GM21786 (cell line): ENCODE measurements around the gene SEPTIN5.

Experiments used
- ATAC-seq: cut with Tn5 transposase; IDR thresholded peaks from one replicate; pipeline ENCODE4 v1.9.1; 2021; ENCODE audit not compliant: unreplicated experiment

SEPTIN5 gene

GRCh38 chr22:19731361-19732135, 17.2 kb downstream of the SEPTIN5 start:
- ATAC-seq, result no peak

DNA sequence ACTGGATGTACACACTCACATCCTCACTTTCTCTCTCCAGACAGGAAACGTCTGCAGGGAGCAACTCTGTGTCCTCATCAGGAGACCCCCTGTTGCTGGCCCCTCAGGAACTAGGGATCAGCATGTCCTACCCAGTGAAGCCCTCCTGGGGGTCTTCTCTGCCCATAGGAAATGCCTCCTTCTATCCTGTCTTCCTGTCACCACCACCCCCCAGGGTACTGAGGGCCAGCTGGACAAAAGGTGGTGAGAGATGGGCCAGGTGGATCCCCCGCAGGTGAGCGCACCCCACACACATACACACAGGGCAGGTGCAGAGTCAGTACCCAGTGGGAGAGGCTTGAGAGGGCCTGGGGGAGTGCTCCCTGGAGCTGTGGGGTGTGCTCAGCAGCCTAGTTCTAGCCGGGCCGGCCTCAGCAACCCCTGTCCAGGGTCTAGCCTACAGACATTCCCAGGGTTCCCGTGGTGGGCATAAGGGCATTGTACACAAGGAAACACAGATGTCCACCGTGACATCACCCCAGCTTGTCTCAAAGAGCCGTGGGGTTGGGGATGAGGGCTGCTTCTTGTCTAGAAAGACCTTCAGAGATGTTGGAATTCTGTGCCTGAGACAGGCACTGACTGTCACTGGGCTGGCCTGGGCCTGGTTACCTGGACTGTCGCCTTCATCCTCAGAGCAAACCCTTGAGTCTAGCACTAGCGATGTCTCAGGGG, 18.3 kb downstream of the SEPTIN5 start:
- no peak for ATAC-seq

GRCh38 chr22:19733755-19734154, 19.5 kb downstream of the SEPTIN5 start:
- ATAC-seq, result no peak

- no peak for ATAC-seq
These were observed 19.9 kb downstream of the SEPTIN5 start for GRCh38 chr22:19734163-19734562.

- ATAC-seq, result no peak
These were observed 20.6 kb downstream of the SEPTIN5 start for GRCh38 chr22:19734837-19735382.

DNA sequence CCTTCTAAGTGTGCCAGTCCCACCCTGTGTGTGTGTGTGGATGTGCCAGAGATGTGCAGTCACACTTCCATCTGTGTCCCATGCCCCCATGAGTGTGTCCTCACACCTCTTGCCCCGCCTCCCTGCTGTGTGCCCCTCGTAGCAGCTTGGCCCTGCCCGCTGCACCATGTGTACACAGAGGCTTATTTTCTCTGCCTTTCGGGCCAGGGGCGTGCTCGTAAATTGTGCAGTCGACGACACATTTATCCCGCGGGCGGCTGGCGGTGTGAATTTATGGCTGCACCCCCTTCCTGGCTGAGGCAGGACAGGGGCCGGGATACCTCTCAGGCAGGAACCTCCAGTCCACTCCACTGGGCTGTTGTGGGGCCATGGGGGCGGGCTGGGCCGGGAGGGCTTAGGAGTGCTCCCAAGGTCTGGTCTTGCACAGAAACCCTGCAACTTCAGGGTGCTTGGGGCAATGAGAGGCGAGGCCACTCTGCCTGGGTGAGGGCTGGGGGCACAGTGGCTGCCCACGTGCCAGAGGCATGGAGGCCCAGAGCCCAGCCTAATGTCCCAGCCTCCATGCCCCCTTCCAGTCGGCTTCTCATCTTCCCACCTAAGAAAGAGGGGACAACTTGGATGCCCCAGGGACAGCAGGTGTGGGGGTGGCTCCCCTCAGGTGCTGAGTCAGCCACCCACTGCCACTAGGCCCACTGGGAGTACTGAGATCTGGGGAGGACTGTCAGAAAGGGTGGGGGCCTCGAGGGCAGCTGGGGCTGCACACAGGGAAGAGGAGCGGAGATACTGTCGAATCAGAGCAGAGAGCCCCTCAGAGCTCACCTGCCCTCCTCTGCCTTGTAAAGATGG, 21.6 kb downstream of the SEPTIN5 start:
- no peak for ATAC-seq

GRCh38 chr22:19737846-19738663, 23.8 kb downstream of the SEPTIN5 start:
- no peak for ATAC-seq

- ATAC-seq, result no peak
These were observed 24.6 kb downstream of the SEPTIN5 start for GRCh38 chr22:19738664-19739447.

GRCh38 chr22:19739448-19739895, 25.2 kb downstream of the SEPTIN5 start:
- ATAC-seq, result no peak

DNA sequence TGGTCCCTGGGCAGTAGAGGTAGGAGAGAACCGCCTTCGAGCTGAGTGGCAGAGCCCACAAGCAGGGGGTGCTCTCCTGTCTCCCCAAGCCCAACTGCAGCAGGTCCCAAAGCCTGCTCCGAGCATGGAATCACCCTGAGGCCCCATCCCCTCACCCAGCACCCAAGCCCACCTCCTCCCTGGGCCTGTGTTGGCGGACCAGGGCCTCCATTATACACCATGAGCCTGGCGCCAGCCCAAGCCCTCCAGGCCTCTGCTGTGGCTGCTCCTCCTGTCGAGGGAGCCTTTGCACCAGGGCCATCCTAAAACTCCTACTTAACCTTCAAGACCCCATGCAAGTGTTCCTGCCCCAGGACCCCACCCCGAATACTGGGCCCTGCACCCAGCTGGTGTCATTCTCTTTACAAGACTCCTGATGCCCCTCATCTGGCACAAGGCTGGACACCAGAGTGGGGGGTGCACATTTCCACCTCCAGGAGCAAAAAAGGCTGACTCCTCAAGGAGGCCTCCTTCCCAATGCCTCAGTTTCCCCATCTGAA, 25.7 kb downstream of the SEPTIN5 start:
- ATAC-seq, result no peak

- ATAC-seq, result no peak
These were observed 26.3 kb downstream of the SEPTIN5 start for GRCh38 chr22:19740586-19740985.

DNA sequence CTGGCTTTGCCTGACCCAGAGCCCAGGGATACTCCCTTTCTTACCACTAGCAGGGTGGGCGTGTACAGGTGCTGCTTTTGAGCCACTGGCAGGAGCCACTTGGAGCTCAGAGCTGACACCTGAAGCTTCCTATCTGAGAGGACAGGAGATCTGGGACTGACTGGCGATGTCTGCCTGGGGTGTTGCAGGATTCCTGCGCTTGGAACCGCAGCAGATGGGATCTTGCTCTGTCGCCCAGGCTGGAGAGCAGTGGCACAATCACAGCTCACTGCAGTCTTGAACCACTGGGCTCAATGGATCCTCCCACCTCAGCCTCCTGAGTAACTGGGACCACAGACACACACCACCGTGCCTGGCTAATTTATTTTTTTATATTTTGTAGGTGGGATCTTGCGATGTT, 26.8 kb downstream of the SEPTIN5 start:
- no peak for ATAC-seq

DNA sequence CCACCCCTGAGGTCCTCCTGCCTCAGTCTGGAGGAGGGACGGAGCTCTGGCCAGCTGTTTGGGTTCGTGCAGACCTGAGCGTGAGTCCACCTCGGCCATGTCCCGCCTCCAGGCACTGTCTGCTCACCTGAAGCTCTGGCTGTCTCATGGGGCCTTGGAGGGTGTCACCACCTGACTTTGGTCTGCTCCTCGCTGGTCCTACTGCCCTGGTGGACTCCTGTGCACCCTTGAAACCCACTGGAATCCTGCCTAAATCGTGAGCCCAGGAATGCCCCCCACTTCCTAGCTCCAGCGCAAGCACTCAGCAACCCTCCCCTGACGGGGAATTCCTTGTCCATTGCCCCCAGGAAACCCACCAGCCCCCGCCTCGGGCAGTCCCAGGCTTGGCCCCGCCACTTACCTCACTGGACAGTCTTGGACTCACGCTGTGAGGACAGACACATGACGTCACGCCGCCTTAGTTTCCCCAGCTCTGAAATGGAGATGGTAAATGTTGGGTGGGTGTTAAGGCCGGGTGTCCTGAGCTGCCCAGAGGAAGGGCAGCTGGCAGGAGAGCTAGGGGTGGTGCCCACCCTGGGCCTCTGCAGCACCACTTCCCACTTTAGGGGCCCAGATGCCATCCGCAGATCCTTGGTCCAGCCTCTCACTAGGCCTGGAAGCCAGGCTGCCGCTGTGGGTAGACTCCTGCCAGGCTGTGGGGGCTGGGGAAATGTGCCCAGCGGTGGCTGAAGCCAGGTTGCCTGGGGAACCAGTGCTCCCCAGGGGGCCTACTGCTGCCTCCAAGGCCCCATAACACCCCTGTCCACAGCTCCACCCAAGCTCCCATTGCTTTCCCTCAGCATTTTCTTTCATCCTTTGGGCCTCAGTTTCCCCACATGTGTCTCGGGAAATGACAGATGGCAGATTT, 28.1 kb downstream of the SEPTIN5 start:
- ATAC-seq, result no peak

GRCh38 chr22:19743081-19743480, 28.8 kb downstream of the SEPTIN5 start:
- ATAC-seq, result no peak

DNA sequence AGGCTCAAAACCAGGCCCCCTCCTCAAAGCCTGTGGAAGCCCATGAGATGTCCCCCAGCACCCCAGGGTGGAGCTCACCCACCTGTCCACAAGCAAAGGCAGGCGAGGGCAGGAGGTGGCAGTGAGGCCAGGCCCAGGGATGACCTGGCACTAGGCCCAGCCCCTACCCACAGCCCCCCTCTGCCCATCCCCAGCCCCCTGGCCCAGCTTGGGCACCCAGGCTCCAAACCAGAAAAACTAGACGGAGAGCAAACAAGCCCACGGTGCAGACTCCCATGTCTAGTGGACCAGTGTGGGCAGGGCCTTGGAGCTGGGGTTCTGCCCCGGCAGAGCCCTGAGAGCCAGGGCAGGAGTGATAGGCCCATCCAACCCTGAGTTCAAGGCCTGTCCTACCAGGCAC, 29.3 kb downstream of the SEPTIN5 start:
- ATAC-seq, result no peak

GRCh38 chr22:19744350-19745006, 30.2 kb downstream of the SEPTIN5 start:
- ATAC-seq, result no peak

DNA sequence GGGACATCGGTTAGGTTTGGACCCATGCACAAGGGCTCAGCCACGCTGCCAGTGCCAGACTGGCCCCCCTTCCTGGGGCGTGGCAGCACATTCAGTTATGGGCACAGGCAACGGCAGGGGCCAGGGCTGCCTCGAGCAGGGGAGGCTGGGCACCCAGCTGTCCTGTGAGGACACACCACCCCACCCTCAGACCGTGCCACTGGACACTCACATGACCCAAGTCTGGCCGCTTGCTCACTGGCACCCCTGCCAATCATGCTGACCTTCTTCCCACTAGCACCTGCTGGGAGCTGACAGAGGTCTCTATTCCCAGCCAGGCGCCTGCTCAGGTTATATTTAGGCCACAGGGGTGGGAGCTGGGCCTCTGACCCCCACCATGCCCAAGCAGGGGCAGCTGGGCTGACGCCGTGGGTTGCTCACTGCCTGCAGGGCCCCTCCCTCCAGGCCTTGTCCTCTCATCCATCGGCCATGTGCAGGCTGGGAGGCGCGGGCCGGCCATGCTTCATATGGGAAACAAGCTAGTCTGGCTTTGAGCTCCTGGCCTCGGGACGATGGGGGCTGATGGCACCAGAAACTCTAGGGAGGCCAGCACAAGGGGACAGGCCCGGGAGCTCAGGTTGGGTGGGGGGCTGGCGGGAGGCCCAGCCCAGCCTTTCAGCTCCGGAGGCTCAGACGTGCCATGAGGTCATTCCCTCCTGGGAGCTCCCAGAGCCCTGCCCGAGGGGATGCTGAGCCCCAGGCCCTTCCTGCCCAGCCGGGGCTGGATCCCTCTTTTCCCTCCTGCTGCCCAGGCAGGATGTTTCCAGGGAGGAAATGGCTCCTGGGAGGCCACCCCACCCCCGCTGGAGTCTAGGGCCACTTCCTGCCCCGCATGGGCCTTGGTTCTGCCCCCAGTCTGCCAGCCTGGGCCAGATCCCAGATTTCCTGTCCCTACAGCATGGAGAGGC, 31.1 kb downstream of the SEPTIN5 start:
- no peak for ATAC-seq
